WTC11 (cell line): ENCODE data around the gene ETV7. TPM values are rescaled to one million over a fixed set of nuclear protein-coding genes. Genes with fewer than 3 reads are reported as not detected.

Experiments used
- ATAC-seq: fragments of 200-7000 bp; cut with Tn5 transposase; 2 replicates; pipeline ENCODE4 v1.10.0; 2021; ENCODE audit warnings: mild to moderate bottlenecking, moderate library complexity
- CTCF ChIA-PET: fragments of 300-600 bp; sonication (Branson Sonifier 250); formaldehyde crosslinking; loops from one replicate; lab custom pipeline; 2021; ENCODE audit warnings: antibody characterized with exemption; lab: Charles Lee
- POLR2A ChIA-PET: fragments of 350-600 bp; sonication (Branson Sonifier 250); formaldehyde crosslinking; loops from one replicate; lab custom pipeline; 2021; ENCODE audit warnings: antibody characterized with exemption; lab: Charles Lee
- DNase-seq: peaks from one replicate; pipeline ENCODE4 v3.0.0; 2021; ENCODE audit warnings: low spot score
- H3K27ac Mint-ChIP-seq: 2 replicates; pipeline ENCODE4 v1.8.0; 2021; ENCODE audit warnings: mixed read lengths
- H3K27me3 Mint-ChIP-seq: 2 replicates; pipeline ENCODE4 v1.8.0; 2021; ENCODE audit warnings: low read depth, mild to moderate bottlenecking, moderate library complexity, mixed read lengths
- H3K36me3 Mint-ChIP-seq: 2 replicates; pipeline ENCODE4 v1.8.0; 2021; ENCODE audit warnings: mixed read lengths
- H3K4me1 Mint-ChIP-seq: 2 replicates; pipeline ENCODE4 v1.8.0; 2022; ENCODE audit warnings: mixed read lengths
- H3K4me3 Mint-ChIP-seq: 2 replicates; pipeline ENCODE4 v1.8.0; 2021; ENCODE audit warnings: mild to moderate bottlenecking, moderate library complexity, mixed read lengths
- H3K9me3 Mint-ChIP-seq: 2 replicates; pipeline ENCODE4 v1.8.0; 2021; ENCODE audit warnings: mixed read lengths
- CREM ChIP-seq: sonication (generic); formaldehyde crosslinking; IDR thresholded peaks from 2 replicates; pipeline ENCODE4 v1.8.1; 2022; ENCODE audit warnings: mild to moderate bottlenecking, missing genetic modification reagents, moderate library complexity
- E2F4 ChIP-seq: sonication (generic); formaldehyde crosslinking; IDR thresholded peaks from 2 replicates; pipeline ENCODE4 v1.8.1; 2022; ENCODE audit warnings: low read depth, mild to moderate bottlenecking, moderate library complexity, missing genetic modification reagents, borderline replicate concordance
- ELF4 ChIP-seq: sonication (generic); formaldehyde crosslinking; IDR thresholded peaks from 2 replicates; pipeline ENCODE4 v1.8.1; 2022; ENCODE audit warnings: low read depth, mild to moderate bottlenecking, moderate library complexity, missing genetic modification reagents
- ETV6 ChIP-seq: sonication (generic); formaldehyde crosslinking; IDR thresholded peaks from 2 replicates; pipeline ENCODE4 v1.8.1; 2022; ENCODE audit warnings: mild to moderate bottlenecking, missing genetic modification reagents
- GABPB1 ChIP-seq: sonication (generic); formaldehyde crosslinking; IDR thresholded peaks from 2 replicates; pipeline ENCODE4 v1.8.1; 2023; ENCODE audit warnings: mild to moderate bottlenecking, missing genetic modification reagents
- GTF2I ChIP-seq: fragments of 250-450 bp; sonication (Bioruptor Pico); conservative IDR thresholded peaks from 2 replicates; pipeline ENCODE4 v1.4.0; 2021; ENCODE audit warnings: mild to moderate bottlenecking
- IRF1 ChIP-seq: sonication (generic); formaldehyde crosslinking; IDR thresholded peaks from 2 replicates; pipeline ENCODE4 v1.8.0; 2023; ENCODE audit warnings: missing genetic modification reagents
- IRF2 ChIP-seq: sonication (generic); formaldehyde crosslinking; IDR thresholded peaks from 2 replicates; pipeline ENCODE4 v1.8.0; 2022; ENCODE audit warnings: low read depth, missing genetic modification reagents, borderline replicate concordance
- MXD4 ChIP-seq: fragments of 250-450 bp; sonication (Bioruptor Pico); IDR thresholded peaks from 2 replicates; pipeline ENCODE4 v1.8.0; 2021; ENCODE audit warnings: mild to moderate bottlenecking, moderate library complexity, borderline replicate concordance
- NFATC4 ChIP-seq: fragments of 250-450 bp; sonication (Bioruptor Pico); IDR thresholded peaks from 2 replicates; pipeline ENCODE4 v1.9.0; 2021; ENCODE audit warnings: mild to moderate bottlenecking
- NFYB ChIP-seq: sonication (generic); formaldehyde crosslinking; conservative IDR thresholded peaks from 2 replicates; pipeline ENCODE4 v1.8.0; 2022; ENCODE audit warnings: low read depth, missing genetic modification reagents
- ZNF232 ChIP-seq: sonication (generic); formaldehyde crosslinking; IDR thresholded peaks from 2 replicates; pipeline ENCODE4 v1.8.0; 2022; ENCODE audit warnings: mild to moderate bottlenecking, missing genetic modification reagents
- ZNF281 ChIP-seq: sonication (generic); formaldehyde crosslinking; IDR thresholded peaks from 2 replicates; pipeline ENCODE4 v1.8.0; 2023; ENCODE audit warnings: mild to moderate bottlenecking, missing genetic modification reagents
- ZNF423 ChIP-seq: fragments of 250-450 bp; sonication (Bioruptor Pico); IDR thresholded peaks from 2 replicates; pipeline ENCODE4 v2.1.2; 2022; ENCODE audit warnings: mild to moderate bottlenecking, moderate library complexity
- total RNA-seq: library from RNA; stranded (reverse); gene quantifications from 3 replicates; pipeline ENCODE4 v1.2.3, GENCODE V29; 2021
- TF ChIP-seq, protein P1 (sequence below): fragments of 250-450 bp; sonication (Bioruptor Pico); IDR thresholded peaks from 2 replicates; pipeline ENCODE4 v1.9.0; 2021; ENCODE audit warnings: mild to moderate bottlenecking, borderline replicate concordance
- TF ChIP-seq, protein P2 (sequence below): sonication (generic); formaldehyde crosslinking; IDR thresholded peaks from 2 replicates; pipeline ENCODE4 v1.8.0; 2022; ENCODE audit warnings: mild to moderate bottlenecking, missing genetic modification reagents
- TF ChIP-seq, protein P3 (sequence below): sonication (generic); formaldehyde crosslinking; IDR thresholded peaks from 2 replicates; pipeline ENCODE4 v1.8.1; 2022; ENCODE audit warnings: low read depth, missing genetic modification reagents, borderline replicate concordance
- TF ChIP-seq, protein P4 (sequence below): sonication (generic); formaldehyde crosslinking; IDR thresholded peaks from 2 replicates; pipeline ENCODE4 v1.8.1; 2023; ENCODE audit warnings: mild to moderate bottlenecking, missing genetic modification reagents

The ETV7 gene
- total RNA-seq, 1 experiment from 2014 or later: 0.68 TPM

- DNase-seq (no peak), ATAC-seq (no peak)
- H3K4me3 Mint-ChIP-seq: no peak overlapping the region
- H3K4me1 Mint-ChIP-seq: no peaks in the 10 kb centered on the region
- ChIA-PET POLR2A (no interaction called here), CTCF (interaction anchor here (0.6 to 5.4 kb wide), 5 partner anchors 9 to 40 kb away, joined by 5 to 32 read pairs (median 9); no protein-coding TSS in a partner anchor)
- H3K36me3 Mint-ChIP-seq: no peaks in the 10 kb centered on the region
- H3K27me3 Mint-ChIP-seq: no peaks in the 10 kb centered on the region
- TF ChIP-seq ZNF232 (CRISPR knock-in tag) (no peak), ZNF423 (CRISPR knock-in tag) (no peak), IRF1 (CRISPR knock-in tag) (no peak), ELF4 (CRISPR knock-in tag) (no peak), GABPB1 (CRISPR knock-in tag) (no peak), NFATC4 (no peak)
- TF ChIP-seq, protein P1, sequence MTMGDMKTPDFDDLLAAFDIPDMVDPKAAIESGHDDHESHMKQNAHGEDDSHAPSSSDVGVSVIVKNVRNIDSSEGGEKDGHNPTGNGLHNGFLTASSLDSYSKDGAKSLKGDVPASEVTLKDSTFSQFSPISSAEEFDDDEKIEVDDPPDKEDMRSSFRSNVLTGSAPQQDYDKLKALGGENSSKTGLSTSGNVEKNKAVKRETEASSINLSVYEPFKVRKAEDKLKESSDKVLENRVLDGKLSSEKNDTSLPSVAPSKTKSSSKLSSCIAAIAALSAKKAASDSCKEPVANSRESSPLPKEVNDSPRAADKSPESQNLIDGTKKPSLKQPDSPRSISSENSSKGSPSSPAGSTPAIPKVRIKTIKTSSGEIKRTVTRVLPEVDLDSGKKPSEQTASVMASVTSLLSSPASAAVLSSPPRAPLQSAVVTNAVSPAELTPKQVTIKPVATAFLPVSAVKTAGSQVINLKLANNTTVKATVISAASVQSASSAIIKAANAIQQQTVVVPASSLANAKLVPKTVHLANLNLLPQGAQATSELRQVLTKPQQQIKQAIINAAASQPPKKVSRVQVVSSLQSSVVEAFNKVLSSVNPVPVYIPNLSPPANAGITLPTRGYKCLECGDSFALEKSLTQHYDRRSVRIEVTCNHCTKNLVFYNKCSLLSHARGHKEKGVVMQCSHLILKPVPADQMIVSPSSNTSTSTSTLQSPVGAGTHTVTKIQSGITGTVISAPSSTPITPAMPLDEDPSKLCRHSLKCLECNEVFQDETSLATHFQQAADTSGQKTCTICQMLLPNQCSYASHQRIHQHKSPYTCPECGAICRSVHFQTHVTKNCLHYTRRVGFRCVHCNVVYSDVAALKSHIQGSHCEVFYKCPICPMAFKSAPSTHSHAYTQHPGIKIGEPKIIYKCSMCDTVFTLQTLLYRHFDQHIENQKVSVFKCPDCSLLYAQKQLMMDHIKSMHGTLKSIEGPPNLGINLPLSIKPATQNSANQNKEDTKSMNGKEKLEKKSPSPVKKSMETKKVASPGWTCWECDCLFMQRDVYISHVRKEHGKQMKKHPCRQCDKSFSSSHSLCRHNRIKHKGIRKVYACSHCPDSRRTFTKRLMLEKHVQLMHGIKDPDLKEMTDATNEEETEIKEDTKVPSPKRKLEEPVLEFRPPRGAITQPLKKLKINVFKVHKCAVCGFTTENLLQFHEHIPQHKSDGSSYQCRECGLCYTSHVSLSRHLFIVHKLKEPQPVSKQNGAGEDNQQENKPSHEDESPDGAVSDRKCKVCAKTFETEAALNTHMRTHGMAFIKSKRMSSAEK (CRISPR knock-in tag): no peak
- TF ChIP-seq, protein P2, sequence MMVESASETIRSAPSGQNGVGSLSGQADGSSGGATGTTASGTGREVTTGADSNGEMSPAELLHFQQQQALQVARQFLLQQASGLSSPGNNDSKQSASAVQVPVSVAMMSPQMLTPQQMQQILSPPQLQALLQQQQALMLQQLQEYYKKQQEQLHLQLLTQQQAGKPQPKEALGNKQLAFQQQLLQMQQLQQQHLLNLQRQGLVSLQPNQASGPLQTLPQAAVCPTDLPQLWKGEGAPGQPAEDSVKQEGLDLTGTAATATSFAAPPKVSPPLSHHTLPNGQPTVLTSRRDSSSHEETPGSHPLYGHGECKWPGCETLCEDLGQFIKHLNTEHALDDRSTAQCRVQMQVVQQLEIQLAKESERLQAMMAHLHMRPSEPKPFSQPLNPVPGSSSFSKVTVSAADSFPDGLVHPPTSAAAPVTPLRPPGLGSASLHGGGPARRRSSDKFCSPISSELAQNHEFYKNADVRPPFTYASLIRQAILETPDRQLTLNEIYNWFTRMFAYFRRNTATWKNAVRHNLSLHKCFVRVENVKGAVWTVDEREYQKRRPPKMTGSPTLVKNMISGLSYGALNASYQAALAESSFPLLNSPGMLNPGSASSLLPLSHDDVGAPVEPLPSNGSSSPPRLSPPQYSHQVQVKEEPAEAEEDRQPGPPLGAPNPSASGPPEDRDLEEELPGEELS (CRISPR knock-in tag): no peak
- 0 out of 2 replicates have a peak overlapping the region, but pooled peaks have one; percentile 46 for H3K27ac Mint-ChIP-seq
- H3K9me3 Mint-ChIP-seq: no peaks in the 10 kb centered on the region
Measured at GRCh38 chr6:36320475-36320874, 67.0 kb downstream of the ETV7 start.

DNA sequence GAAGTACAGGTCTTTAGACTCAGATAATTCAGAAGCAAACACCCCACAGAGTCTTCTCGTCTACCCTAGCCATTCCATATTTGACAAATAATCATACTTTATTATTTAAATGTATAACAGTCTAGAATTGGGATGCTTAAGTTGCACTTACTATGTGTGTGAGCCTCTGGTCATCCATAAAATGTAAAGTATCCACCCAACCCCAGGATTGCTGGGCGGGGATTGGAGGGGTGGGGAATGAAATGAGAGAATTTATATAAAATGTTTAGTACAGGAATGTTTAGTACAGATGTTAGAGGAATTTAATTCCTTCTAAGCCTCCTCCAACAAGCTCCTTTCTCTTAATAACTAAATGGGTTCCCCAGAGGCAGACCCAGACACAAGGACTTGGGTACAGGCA lies 67.6 kb downstream of the ETV7 start:
- ChIA-PET POLR2A (no interaction called here), CTCF (interaction anchor here (0.6 to 5.4 kb wide), 7 partner anchors 10 to 225 kb away, joined by 3 to 32 read pairs (median 6); no protein-coding TSS in a partner anchor)
- TF ChIP-seq E2F4 (CRISPR knock-in tag) (no peak), CREM (CRISPR knock-in tag) (no peak), GTF2I (CRISPR knock-in tag) (no peak), MXD4 (CRISPR knock-in tag) (no peak), IRF2 (CRISPR knock-in tag) (no peak), NFYB (no peak), ZNF281 (CRISPR knock-in tag) (no peak), ETV6 (CRISPR knock-in tag) (no peak)
- TF ChIP-seq, protein P3, sequence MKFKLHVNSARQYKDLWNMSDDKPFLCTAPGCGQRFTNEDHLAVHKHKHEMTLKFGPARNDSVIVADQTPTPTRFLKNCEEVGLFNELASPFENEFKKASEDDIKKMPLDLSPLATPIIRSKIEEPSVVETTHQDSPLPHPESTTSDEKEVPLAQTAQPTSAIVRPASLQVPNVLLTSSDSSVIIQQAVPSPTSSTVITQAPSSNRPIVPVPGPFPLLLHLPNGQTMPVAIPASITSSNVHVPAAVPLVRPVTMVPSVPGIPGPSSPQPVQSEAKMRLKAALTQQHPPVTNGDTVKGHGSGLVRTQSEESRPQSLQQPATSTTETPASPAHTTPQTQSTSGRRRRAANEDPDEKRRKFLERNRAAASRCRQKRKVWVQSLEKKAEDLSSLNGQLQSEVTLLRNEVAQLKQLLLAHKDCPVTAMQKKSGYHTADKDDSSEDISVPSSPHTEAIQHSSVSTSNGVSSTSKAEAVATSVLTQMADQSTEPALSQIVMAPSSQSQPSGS: no peak
- TF ChIP-seq, protein P4, sequence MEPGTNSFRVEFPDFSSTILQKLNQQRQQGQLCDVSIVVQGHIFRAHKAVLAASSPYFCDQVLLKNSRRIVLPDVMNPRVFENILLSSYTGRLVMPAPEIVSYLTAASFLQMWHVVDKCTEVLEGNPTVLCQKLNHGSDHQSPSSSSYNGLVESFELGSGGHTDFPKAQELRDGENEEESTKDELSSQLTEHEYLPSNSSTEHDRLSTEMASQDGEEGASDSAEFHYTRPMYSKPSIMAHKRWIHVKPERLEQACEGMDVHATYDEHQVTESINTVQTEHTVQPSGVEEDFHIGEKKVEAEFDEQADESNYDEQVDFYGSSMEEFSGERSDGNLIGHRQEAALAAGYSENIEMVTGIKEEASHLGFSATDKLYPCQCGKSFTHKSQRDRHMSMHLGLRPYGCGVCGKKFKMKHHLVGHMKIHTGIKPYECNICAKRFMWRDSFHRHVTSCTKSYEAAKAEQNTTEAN (CRISPR knock-in tag): no peak
- DNase-seq (no peak), ATAC-seq (no peak)
- Mint-ChIP-seq H3K27ac (no peak overlapping the region), H3K27me3 (no peaks in the 10 kb centered on the region), H3K4me1 (no peaks in the 10 kb centered on the region), H3K4me3 (no peak overlapping the region), H3K9me3 (no peaks in the 10 kb centered on the region), H3K36me3 (no peaks in the 10 kb centered on the region)
